GM12875 (cell line): ENCODE data around the gene ZNG1B.
"Not testable (repeated sequence)": the region's sequence is repeated elsewhere in the genome, so short reads cannot be mapped to it uniquely, and the experiment has no call there.

Source experiments
- H3K4me3 ChIP-seq: one replicate; pipeline ENCODE4 v1.5.1; 2011; ENCODE audit warnings: low read depth, low read length, control low read depth
- CTCF ChIP-seq: IDR thresholded peaks from 2 replicates; pipeline ENCODE4 v1.5.1; 2011; ENCODE audit warnings: low read depth, mild to moderate bottlenecking, control low read depth, inconsistent platforms, low read length, moderate library complexity, borderline replicate concordance; ENCODE audit not compliant: insufficient read depth

ZNG1B gene

GRCh38 chr2:113437508-113438465, at the start of gene ZNG1B:
Gene ZNG1B, plus strand, starts transcription at chr2:113437691. Its CDS starts 178 bp downstream, at chr2:113437869.
- peak within 1 kb of the TSS; percentile 51 for H3K4me3 ChIP-seq

GRCh38 chr2:113390124-113390849, 47.2 kb upstream of the ZNG1B start:
- H3K4me3 ChIP-seq: no peak overlapping the region
- peak; percentile 71 for TF ChIP-seq CTCF

- no peak for TF ChIP-seq CTCF
- no peak overlapping the region for H3K4me3 ChIP-seq
These were observed 46.4 kb upstream of the ZNG1B start for GRCh38 chr2:113391073-113391472.

GRCh38 chr2:113406114-113406513, 31.4 kb upstream of the ZNG1B start:
- H3K4me3 ChIP-seq: no peak overlapping the region
- TF ChIP-seq CTCF: no peak

GRCh38 chr2:113407446-113408099, 29.9 kb upstream of the ZNG1B start:
- TF ChIP-seq CTCF: peak; percentile 36; the same call in 1 of the 2 replicates
- H3K4me3 ChIP-seq: no peak overlapping the region

- H3K4me3 ChIP-seq: not testable (repeated sequence)
These were observed 25.7 kb upstream of the ZNG1B start for GRCh38 chr2:113411725-113412352.

- not testable (repeated sequence) for H3K4me3 ChIP-seq
These were observed 24.7 kb upstream of the ZNG1B start for GRCh38 chr2:113412774-113413173.

GRCh38 chr2:113431773-113432172, 5.7 kb upstream of the ZNG1B start:
- H3K4me3 ChIP-seq: not testable (repeated sequence)

- not testable (repeated sequence) for H3K4me3 ChIP-seq
These were observed 4.0 kb upstream of the ZNG1B start for GRCh38 chr2:113433468-113433867.

GRCh38 chr2:113465770-113466169, 28.3 kb downstream of the ZNG1B start:
- H3K4me3 ChIP-seq: not testable (repeated sequence)

- H3K4me3 ChIP-seq: not testable (repeated sequence)
These were observed 39.3 kb downstream of the ZNG1B start for GRCh38 chr2:113476688-113477368.

- H3K4me3 ChIP-seq: not testable (repeated sequence)
These were observed 59.0 kb downstream of the ZNG1B start for GRCh38 chr2:113496527-113496926.

- H3K4me3 ChIP-seq: not testable (repeated sequence)
These were observed 60.9 kb downstream of the ZNG1B start, which contains the start of gene FOXD4L1 for GRCh38 chr2:113498365-113498764. Gene FOXD4L1, plus strand, starts transcription at chr2:113498665. Its CDS starts 592 bp downstream, at chr2:113499257.
